Panc1 (cell line): ENCODE measurements around the gene LHFPL4. TPM values are rescaled to one million over a fixed set of nuclear protein-coding genes. Genes with fewer than 3 reads are reported as not detected.

ENCODE experiments used
- ATAC-seq: fragments of 200-7000 bp; cut with Tn5 transposase; 2 replicates; pipeline ENCODE4 v1.9.1; 2020; ENCODE audit warnings: mild to moderate bottlenecking, moderate library complexity
- BruUV-seq: library from RNA; stranded (reverse); fragments of 400-500 nt; replicated peaks from 2 replicates; lab custom pipeline; 2021; lab: Mats Ljungman, UMichigan
- CTCF ChIA-PET: fragments of 300-600 bp; sonication (Branson Sonifier 250); formaldehyde crosslinking; loops from one replicate; lab custom pipeline; 2022; ENCODE audit warnings: antibody characterized with exemption; lab: Charles Lee
- POLR2A ChIA-PET: fragments of 300-600 bp; sonication (Branson Sonifier 250); formaldehyde crosslinking; loops from one replicate; lab custom pipeline; 2022; ENCODE audit warnings: antibody characterized with exemption; lab: Charles Lee
- DNase-seq: peaks from one replicate; pipeline ENCODE4 v3.0.0-alpha.2; 2010; ENCODE audit warnings: low read depth, low spot score
- H3K27ac ChIP-seq: 2 replicates; pipeline ENCODE4 v1.5.1; 2011; ENCODE audit warnings: mild to moderate bottlenecking, low read length, inconsistent platforms
- H3K27me3 ChIP-seq: fragments of 200-500 bp; sonication (Bioruptor generic); 2 replicates; pipeline ENCODE4 v1.6.0; 2014; ENCODE audit warnings: low read length, inconsistent platforms; ENCODE audit not compliant: control insufficient read depth, insufficient read depth
- H3K36me3 ChIP-seq: fragments of 200-500 bp; sonication (Bioruptor generic); 2 replicates; pipeline ENCODE4 v1.5.1; 2014; ENCODE audit warnings: inconsistent platforms, mild to moderate bottlenecking, low read length, moderate library complexity; ENCODE audit not compliant: control insufficient read depth, insufficient read depth
- H3K4me1 ChIP-seq: 2 replicates; pipeline ENCODE4 v1.5.1; 2011; ENCODE audit warnings: inconsistent platforms, mild to moderate bottlenecking, low read length, moderate library complexity; ENCODE audit not compliant: control insufficient read depth, insufficient read depth
- H3K4me3 ChIP-seq, 2 experiments: 2 replicates each; pipeline ENCODE4 v1.5.1; 2011 to 2012; ENCODE audit warnings: low read depth in 2 of 2, low read length in 2 of 2, mild to moderate bottlenecking in 2 of 2, inconsistent platforms in 1 of 2, moderate library complexity in 1 of 2
- H3K9me3 ChIP-seq: fragments of 200-500 bp; sonication (Bioruptor generic); 2 replicates; pipeline ENCODE4 v1.5.1; 2014; ENCODE audit warnings: low read depth, mild to moderate bottlenecking, inconsistent platforms, low read length, moderate library complexity; ENCODE audit not compliant: control insufficient read depth, insufficient read depth
- CTCF ChIP-seq: fragments of 450-650 bp; IDR thresholded peaks from 2 replicates; pipeline ENCODE4 v1.5.1; 2017; ENCODE audit warnings: mild to moderate bottlenecking
- POLR2AphosphoS5 ChIP-seq: IDR thresholded peaks from 2 replicates; pipeline ENCODE4 v1.6.1; 2012; ENCODE audit warnings: mild to moderate bottlenecking, low read depth, low read length, moderate library complexity
- REST ChIP-seq, 2 experiments: IDR thresholded peaks; 2 replicates each; pipeline ENCODE4 v1.6.1; 2011 to 2012; ENCODE audit warnings: low read depth in 2 of 2, control low read depth in 1 of 2, low read length in 1 of 2, mild to moderate bottlenecking in 1 of 2, moderate library complexity in 1 of 2; ENCODE audit not compliant: insufficient read depth in 1 of 2
- SIN3A ChIP-seq: IDR thresholded peaks from 2 replicates; pipeline ENCODE4 v1.6.1; 2012; ENCODE audit warnings: low read depth, mild to moderate bottlenecking, low read length, moderate library complexity, borderline replicate concordance; ENCODE audit not compliant: insufficient read depth
- TCF7L2 ChIP-seq: IDR thresholded peaks from 2 replicates; pipeline ENCODE4 v1.6.1; 2011; ENCODE audit warnings: mild to moderate bottlenecking, low read depth, low read length, inconsistent platforms
- in situ Hi-C: cut with HindIII; loops from 2 replicates; pipeline ENCODE4 v1.10.0; 2016; ENCODE audit warnings: low sequenced_read_pairs, low pct_unique_long_range_greater_than_20kb
- intact Hi-C: fragments of 100-400 bp; cut with micrococcal nuclease; formaldehyde crosslinking; loops from one replicate; pipeline ENCODE4 v1.10.0; 2022; ENCODE audit not compliant: unreplicated experiment
- total RNA-seq: library from RNA; stranded (reverse); gene quantifications from one replicate; pipeline ENCODE4 v1.2.1, GENCODE V29; 2021; ENCODE audit not compliant: unreplicated experiment

LHFPL4 gene
- total RNA-seq, 1 experiment from 2014 or later, result not detected

GRCh38 chr3:9480265-9480664 is 73.4 kb downstream of the LHFPL4 start:
- in situ Hi-C loops (no loop called here), intact Hi-C loops (no loop called here)
- ATAC-seq (no peak), DNase-seq (no peak)
- no peak for TF ChIP-seq SIN3A
- TF ChIP-seq REST (IDR thresholded peaks at IDR 0.05; ENCODE audit: insufficient read depth in 1 of 2, low read depth in 2 of 2, low read length in 1 of 2), result no peak
- TF ChIP-seq POLR2AphosphoS5, result no peak
- TF ChIP-seq TCF7L2, result no peak
- no peak for TF ChIP-seq CTCF
- H3K4me1 ChIP-seq, result no peaks in the 10 kb centered on the region
- CTCF ChIA-PET, result no interaction called here
- no TSS peak for BruUV-seq
- no peaks in the 10 kb centered on the region for H3K9me3 ChIP-seq
- POLR2A ChIA-PET, result no interaction called here
- H3K36me3 ChIP-seq, result peaks cover 30% of the 10 kb centered on the region
- H3K27me3 ChIP-seq, result no peaks in the 10 kb centered on the region
- H3K27ac ChIP-seq, result no peak overlapping the region
- no peak overlapping the region for H3K4me3 ChIP-seq

- ChIA-PET POLR2A (no interaction called here), CTCF (interaction anchor here (0.7 kb wide), 1 partner anchor 430 kb away, joined by 8 read pairs; no protein-coding TSS in a partner anchor)
- in situ Hi-C loops (no loop called here), intact Hi-C loops (no loop called here)
- Histone ChIP-seq H3K36me3 (peaks cover 50% of the 10 kb centered on the region), H3K4me3 (no peak overlapping the region), H3K27me3 (no peaks in the 10 kb centered on the region), H3K27ac (no peak overlapping the region), H3K9me3 (no peaks in the 10 kb centered on the region), H3K4me1 (no peaks in the 10 kb centered on the region)
- DNase-seq, result no peak
- TF ChIP-seq POLR2AphosphoS5, result no peak
- TF ChIP-seq REST (IDR thresholded peaks at IDR 0.05; ENCODE audit: insufficient read depth in 1 of 2, low read depth in 2 of 2, low read length in 1 of 2), result no peak
- TF ChIP-seq SIN3A, result no peak
- TF ChIP-seq CTCF, result no peak
- no peak for TF ChIP-seq TCF7L2
- BruUV-seq, result TSS peak; percentile 20
- no peak for ATAC-seq
Observed at GRCh38 chr3:9476935-9477334, 76.7 kb downstream of the LHFPL4 start.
